Measurements from ENCODE around the gene WDTC1.

The WDTC1 gene

DNA sequence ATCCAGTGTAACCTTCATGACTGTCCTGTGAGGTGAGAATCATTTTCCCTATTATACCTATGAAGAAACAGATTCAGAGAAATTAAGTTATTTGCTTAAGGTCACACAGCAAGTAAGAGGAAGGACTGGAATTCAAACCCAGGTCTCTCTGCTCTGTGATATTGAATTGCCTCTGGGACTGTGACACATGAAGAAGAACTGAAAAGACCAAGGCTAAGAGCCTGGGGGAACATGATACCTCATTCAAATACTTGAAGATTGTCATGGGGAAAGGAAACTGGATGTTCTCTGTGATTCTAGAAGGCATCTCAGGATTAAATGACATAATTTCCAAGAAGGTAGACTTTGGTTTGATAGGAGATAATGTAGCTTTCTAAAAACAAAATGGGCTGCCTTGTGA is 3.6 kb downstream of the WDTC1 start:
- TF ChIP-seq, protein P1, sequence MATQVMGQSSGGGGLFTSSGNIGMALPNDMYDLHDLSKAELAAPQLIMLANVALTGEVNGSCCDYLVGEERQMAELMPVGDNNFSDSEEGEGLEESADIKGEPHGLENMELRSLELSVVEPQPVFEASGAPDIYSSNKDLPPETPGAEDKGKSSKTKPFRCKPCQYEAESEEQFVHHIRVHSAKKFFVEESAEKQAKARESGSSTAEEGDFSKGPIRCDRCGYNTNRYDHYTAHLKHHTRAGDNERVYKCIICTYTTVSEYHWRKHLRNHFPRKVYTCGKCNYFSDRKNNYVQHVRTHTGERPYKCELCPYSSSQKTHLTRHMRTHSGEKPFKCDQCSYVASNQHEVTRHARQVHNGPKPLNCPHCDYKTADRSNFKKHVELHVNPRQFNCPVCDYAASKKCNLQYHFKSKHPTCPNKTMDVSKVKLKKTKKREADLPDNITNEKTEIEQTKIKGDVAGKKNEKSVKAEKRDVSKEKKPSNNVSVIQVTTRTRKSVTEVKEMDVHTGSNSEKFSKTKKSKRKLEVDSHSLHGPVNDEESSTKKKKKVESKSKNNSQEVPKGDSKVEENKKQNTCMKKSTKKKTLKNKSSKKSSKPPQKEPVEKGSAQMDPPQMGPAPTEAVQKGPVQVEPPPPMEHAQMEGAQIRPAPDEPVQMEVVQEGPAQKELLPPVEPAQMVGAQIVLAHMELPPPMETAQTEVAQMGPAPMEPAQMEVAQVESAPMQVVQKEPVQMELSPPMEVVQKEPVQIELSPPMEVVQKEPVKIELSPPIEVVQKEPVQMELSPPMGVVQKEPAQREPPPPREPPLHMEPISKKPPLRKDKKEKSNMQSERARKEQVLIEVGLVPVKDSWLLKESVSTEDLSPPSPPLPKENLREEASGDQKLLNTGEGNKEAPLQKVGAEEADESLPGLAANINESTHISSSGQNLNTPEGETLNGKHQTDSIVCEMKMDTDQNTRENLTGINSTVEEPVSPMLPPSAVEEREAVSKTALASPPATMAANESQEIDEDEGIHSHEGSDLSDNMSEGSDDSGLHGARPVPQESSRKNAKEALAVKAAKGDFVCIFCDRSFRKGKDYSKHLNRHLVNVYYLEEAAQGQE (IDR thresholded peaks at IDR 0.05; ENCODE audit: insufficient read depth in 1 of 2, low read depth in 2 of 2, low read length in 2 of 2), result no peak
- TF ChIP-seq SIN3A (IDR thresholded peaks at IDR 0.05; ENCODE audit: borderline replicate concordance, insufficient read depth, low read length) (no peak), POLR2AphosphoS5 (IDR thresholded peaks at IDR 0.05; ENCODE audit: low read depth, low read length) (no peak), TAF1 (IDR thresholded peaks at IDR 0.05; ENCODE audit: borderline replicate concordance, insufficient read depth, low read length) (no peak), FOXP2 (optimal IDR thresholded peaks at IDR 0.05; ENCODE audit: borderline replicate concordance, extremely low read depth, extremely low read length, insufficient read depth) (no peak)

DNA sequence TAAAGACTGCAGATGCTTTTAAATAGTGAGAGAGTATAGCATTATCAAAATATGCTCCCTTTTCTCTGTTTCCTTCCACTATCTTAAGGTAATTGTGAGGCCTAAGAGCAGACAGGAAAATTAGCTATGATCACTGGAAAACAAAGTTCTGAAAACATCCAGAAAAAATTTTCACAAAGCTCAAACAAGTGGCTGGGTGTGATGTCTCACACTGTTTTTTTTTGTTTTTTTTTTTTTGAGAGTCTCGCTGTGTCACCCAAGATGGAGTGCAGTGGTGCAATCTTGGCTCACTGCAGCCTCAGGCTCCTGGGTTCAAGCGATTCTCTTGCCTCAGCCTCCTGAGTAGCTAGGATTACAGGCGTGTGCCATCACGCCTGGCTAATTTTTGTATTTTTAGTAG is 7.2 kb downstream of the WDTC1 start:
- TF ChIP-seq, protein P1 (IDR thresholded peaks at IDR 0.05; ENCODE audit: insufficient read depth in 1 of 2, low read depth in 2 of 2, low read length in 2 of 2), result no peak

DNA sequence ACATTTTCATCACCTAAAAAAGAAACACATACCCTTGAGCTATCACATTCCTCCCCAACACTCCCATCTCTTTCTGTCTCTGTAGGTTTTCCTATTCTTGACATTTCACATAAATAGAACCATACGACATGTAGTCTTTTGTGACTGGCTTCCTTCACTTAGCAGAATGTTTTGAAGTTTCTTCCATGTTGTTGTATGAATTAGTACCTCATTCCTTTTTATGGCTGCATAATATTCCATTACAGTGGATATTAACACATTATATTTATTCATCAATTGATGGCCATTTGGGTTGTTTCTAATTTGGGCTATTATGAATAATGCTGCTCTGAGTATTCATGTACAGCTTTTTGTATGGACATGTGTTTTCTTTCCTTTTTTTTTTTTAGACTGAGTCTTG is 11.8 kb downstream of the WDTC1 start:
- TF ChIP-seq SIN3A (IDR thresholded peaks at IDR 0.05; ENCODE audit: borderline replicate concordance, insufficient read depth, low read length), result no peak
- TF ChIP-seq FOXP2 (optimal IDR thresholded peaks at IDR 0.05; ENCODE audit: borderline replicate concordance, extremely low read depth, extremely low read length, insufficient read depth), result no peak
- TF ChIP-seq POLR2AphosphoS5 (IDR thresholded peaks at IDR 0.05; ENCODE audit: low read depth, low read length), result no peak
- TF ChIP-seq TAF1 (IDR thresholded peaks at IDR 0.05; ENCODE audit: borderline replicate concordance, insufficient read depth, low read length), result no peak
- TF ChIP-seq, protein P1 (IDR thresholded peaks at IDR 0.05; ENCODE audit: insufficient read depth in 1 of 2, low read depth in 2 of 2, low read length in 2 of 2), result no peak

DNA sequence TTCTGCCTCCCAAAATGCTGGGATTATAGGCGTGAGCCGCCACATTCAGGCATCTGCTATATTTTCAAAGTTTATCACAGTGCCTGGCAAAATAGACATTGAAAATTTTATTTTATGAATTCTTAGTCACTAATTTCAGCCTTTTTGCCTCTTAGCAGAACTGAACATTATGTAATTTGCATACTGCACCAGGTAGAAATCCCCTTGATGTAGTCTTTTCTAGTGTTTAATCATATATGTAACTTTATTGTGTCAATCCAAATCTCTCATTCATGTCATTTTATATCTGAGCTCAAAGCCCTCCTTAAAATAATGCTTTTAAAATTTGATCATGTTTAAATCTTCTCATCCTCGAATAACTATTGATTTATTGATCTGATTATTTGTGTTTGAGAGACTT is 19.2 kb downstream of the WDTC1 start:
- no peak for TF ChIP-seq TAF1 (IDR thresholded peaks at IDR 0.05; ENCODE audit: borderline replicate concordance, insufficient read depth, low read length)
- TF ChIP-seq, protein P1 (IDR thresholded peaks at IDR 0.05; ENCODE audit: insufficient read depth in 1 of 2, low read depth in 2 of 2, low read length in 2 of 2), result no peak

DNA sequence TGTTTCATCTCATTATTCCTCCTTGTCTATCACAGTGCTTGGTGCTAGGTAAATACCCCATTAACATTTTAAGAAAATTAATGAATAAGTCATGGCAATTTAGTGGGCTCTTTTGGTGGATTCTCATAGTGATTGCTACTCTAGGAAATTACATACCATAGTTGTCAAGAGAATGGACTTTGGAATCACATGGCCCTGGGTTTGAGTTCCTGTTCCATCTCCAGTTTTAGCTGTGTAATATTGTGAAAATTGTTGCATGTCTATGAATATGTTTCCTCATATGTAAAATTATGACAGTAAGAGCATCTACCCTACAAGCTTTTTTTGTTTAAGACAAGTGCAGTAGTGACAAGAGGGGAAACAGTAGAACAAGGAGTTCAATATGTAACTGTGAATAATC is 20.7 kb downstream of the WDTC1 start:
- TF ChIP-seq TAF1 (IDR thresholded peaks at IDR 0.05; ENCODE audit: borderline replicate concordance, insufficient read depth, low read length) (no peak), SIN3A (IDR thresholded peaks at IDR 0.05; ENCODE audit: borderline replicate concordance, insufficient read depth, low read length) (no peak), POLR2AphosphoS5 (IDR thresholded peaks at IDR 0.05; ENCODE audit: low read depth, low read length) (no peak), FOXP2 (optimal IDR thresholded peaks at IDR 0.05; ENCODE audit: borderline replicate concordance, extremely low read depth, extremely low read length, insufficient read depth) (no peak)
- TF ChIP-seq, protein P1 (IDR thresholded peaks at IDR 0.05; ENCODE audit: insufficient read depth in 1 of 2, low read depth in 2 of 2, low read length in 2 of 2), result no peak

All from PFSK-1 (cell line).